ENCODE results near the gene SPDYE4.

Gene SPDYE4

DNA sequence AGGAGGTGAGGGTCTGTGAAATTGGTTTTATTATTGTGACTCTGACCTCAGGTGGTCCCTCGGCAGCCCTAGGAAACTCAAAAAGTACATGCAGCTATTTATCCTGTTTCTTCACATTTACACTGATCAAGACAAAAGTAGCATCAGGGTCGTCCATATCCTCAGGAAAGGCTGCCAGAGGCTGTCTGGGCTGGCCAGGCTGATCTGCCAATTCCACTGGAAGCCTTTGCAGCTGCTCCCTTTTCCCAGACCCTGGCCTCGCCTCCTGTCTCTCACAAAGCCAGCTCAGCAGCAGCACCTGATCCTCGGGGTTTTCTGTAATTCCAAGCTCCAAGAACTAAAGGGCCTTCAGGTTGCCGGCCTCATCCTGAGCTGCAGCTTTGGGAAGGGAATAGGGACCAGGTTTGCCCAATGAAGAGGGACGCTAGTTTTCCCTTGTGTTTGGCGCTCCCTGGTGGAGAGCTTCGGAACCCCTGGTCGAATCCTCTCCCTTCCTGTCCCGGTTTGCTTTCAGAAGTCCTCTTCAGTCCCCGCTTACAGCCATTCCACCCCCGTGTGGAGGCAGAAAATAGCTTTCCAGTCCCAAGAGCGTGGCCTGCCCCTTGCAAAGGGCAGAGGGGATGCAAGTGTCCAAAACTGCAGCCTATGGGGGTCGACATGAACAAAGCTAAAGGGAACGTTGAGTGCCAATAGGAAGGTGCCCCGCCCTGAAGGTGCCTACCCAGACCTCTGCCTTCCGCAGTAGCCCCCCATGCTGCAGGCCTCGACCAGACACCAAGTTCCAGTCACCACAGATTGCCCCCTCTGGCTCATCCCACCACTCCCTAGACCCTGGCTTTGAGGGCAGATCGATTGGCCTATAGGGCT is 27.4 kb upstream of the SPDYE4 start:
- peak; percentile 29 for DNase-seq (ENCODE audit: low spot score)

DNA sequence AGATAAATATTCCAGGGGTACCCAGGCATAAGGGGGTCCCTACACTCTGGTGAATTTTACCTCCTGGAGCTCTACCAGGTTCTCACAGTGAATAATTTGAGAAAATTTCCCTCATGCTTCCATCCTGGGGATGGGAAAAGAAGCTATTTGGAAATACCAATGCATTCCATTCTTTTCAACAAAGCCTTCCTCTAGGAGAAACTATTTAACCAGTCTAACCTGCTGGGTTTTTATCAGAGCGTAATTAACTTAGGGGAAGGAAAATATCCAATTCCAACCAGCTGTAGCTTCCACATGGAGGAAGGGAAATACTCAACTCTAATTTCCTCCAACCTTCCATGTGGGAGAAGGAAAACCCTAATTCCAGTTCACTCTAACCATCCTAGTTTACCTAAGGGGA is 23.8 kb upstream of the SPDYE4 start:
- no peak for DNase-seq (ENCODE audit: low spot score)

DNA sequence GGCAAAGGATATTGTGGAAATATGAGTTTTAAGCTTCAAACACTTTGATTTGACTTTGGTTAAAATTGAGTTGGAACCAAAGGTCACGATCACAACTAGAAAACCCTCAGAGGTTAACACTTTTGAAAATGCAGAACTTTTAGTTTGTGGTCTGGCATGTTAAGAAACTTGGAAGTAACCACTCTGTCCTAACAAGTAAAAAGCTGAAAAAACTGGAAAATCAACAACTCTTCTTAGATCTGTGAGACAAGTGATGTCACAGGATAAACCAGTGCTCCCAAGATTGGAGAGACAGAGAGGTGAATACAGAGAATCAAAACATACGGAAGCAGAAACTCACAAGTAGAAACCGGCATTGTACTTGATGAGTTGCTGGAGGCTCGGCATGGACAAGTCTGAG is 23.4 kb upstream of the SPDYE4 start:
- no peak for DNase-seq (ENCODE audit: low spot score)

DNA sequence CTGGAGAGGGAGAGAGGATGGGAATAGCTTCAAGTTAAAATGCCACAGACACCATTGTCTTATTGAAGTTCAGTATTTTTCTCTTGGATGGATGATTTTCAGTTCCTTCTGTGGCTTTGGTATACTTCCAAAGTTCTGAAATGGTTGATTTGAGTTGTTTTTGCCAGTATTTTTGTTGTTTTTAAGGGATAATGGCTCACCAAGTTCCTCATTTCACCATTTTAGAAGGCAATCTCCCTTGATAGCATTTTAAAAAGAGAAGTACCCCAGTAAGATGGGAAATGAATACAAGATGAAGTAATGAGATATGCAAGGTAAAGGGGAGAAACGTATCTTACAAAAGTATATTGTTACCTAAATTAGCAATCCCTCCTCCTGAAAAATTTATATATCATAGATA is 18.5 kb upstream of the SPDYE4 start:
- DNase-seq (ENCODE audit: low spot score): no peak

DNA sequence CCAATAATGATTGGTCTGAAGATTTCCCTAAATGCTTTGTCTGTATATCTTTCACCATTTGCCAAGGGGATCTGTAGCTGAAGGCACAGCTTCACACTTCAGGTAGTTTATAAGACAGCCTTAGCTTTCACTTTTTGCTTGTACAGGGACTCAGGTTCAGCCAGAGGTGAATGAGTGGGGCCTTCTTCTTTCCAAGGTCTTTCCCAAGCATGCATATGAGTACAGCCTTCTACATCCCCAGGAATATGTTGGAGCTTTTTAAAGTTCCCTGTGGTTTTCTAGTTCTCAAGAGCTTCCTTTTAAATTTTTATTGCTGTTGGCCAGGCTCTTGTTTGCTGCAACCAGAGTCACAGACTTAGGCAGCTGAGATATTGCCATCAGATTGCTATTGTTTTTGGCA is 17.9 kb upstream of the SPDYE4 start:
- no peak for DNase-seq (ENCODE audit: low spot score)

DNA sequence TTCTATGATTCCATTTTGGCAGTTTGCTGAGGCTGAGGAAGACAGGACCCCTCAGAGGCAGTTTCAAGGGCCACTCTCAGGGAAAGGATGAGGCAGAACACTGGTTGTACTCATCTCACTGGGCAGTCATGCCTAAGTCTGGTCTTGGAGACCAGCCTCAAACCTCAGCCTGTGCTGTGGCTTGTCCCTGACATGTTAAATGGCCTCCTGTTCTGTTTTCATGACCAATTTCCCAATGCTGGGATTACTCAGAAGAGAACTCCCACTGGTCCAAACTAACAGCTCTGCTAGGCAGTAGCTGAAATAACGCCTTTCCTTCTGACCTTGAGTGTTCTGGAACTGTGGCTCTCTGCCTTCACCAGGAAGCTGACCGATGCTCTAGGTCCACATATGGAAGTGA is 8.4 kb upstream of the SPDYE4 start:
- DNase-seq (ENCODE audit: low spot score): no peak

DNA sequence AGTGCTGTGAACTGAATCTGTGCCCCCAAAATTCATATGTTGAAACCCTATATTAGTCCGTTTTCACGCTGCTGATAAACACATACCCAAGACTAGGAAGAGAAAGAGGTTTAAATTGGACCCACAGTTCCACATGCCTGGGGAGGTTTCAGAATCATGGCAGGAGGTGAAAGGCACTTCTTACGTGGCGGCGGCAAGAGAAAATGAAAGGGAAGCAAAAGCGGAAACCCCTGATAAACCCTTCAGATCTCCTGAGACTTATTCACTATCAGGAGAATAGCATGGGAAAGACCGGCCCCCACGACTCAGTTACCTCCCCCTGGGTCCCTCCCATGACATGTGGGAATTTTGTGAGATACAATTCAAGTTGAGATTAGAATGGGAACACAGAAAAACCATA is 3.7 kb upstream of the SPDYE4 start:
- DNase-seq (ENCODE audit: low spot score): no peak

DNA sequence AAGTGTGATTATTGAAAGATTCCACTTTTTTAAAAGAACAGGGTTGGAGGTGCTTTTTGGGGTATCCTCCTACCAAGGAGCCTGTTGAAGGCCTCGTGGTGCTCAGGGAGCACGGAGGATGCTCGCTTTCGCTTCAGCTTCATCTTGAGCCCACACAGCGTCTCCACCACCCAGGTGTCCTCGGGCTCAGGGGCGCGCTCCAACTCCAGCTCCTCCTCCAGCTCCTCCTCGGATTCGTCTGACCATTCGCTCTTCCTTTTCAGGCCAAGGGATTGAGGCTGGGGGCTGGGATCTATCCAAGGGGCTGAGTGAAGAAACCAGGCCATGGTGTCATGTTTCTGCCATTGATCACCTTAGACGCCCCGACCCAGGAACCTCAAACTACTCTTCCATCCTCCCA is 1.2 kb downstream of the SPDYE4 start:
- DNase-seq (ENCODE audit: low spot score): no peak

DNA sequence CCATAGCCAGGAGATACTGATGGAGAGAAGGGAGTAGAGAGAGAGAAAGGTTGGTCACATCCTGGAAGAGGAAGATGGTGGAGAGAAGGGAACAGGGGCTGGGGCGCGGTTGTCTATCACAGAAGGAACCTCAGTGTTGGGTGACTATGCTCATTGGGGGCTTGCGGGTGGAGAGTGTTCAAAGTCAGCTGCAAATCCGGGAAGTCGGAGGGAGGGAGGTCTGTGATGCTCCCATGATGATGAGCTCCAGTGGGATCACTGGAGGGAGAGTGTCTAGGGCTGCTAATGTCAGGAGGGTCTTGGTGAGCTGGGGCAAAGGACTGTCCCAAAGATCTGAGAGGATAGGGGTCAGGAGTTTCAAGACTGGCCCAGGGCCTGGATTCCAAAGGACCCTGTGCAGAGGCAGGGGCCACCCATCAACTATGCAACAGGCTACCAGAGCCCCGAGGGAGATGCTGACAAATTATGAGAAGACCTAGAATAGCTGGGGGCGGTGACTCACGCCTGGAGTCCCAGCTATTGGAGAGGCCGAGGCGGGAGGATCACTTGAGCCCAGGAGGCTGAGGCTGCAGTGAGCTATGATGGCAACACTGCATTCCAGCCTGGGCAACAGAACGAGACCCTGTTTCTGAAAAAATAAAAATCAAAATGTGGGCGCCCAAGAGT is 2.6 kb downstream of the SPDYE4 start:
- no peak for DNase-seq (ENCODE audit: low spot score)

DNA sequence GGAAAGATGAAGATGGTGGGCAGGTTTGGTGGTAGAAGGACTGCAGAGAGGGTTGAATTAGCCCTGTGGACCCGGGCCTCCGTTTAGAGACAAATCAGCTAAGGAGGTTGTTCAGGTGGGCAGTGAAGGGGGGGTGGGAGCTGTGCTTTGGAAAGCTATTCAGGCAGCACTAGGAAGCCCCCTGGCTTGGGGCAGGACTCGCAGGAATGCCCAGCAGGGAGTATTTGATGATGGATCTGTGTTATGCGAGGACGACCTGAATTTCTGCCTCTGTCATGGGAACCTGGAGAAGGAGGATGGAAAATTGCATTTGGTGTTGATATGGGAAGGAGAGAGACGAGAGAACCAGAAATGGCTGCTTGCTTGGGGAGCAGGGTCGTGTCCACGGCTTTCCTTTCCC is 3.5 kb downstream of the SPDYE4 start:
- no peak for DNase-seq (ENCODE audit: low spot score)

DNA sequence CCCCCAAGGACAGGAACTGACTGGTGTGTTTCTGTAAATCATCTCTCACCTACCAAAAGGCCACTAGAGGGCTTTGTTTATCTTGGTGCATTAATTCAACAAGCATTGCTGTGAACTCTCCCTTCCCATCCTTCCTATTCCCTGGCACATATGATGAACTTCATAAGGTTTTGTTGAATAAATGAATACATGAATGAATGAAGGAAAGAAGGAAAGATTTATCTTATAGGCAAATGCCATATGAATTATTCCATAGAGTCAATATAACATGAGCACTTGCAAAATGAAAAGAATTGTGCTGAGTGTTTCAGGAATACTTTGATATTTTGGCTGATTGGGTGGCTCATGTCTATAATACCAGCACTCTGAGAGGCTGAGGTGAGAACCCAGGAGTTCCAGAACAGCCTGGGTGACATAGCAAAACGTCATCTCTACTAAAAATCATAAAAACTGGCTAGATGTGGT is 4.3 kb downstream of the SPDYE4 start:
- DNase-seq (ENCODE audit: low spot score): no peak

DNA sequence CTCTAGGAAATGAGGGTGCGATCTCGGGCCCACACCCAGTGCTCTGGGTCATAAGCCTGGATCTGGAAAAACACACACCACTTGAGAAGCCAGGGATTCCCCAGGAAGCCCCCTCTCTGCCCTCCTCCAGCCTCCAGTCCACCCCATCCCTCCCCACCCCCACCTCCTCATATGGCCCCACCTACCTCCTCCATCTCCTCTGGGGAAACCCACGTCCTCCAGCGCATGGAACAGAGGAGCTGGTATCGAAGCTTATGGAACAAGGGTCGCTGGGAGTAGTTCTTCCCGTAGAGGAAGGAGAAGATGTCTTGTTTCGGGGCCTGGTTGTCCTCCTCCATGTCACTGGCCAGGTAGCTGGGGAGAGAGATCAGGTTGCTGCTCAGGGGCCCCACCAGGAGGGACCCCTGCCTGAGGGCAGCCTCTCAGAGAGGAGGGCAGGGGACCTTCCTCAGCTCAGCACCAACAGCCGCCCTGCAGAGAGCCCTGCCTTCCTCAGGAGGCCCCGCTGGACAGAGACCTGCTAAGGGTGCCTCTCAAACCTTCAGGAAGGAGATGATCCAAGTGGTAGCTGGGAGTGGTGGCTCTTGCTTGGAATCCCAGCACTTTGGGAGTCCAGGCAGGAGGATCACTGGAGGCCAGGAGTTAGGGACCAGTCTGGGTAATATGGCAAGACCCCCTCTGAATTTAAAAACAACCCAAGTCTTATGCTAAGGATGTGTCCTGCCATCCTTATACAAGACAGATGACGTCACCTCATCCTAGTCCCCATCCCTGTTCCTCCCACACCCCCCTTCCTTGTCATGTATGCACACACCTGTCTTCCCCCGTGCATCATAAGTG is 5.0 kb downstream of the SPDYE4 start:
- DNase-seq (ENCODE audit: low spot score): no peak

DNA sequence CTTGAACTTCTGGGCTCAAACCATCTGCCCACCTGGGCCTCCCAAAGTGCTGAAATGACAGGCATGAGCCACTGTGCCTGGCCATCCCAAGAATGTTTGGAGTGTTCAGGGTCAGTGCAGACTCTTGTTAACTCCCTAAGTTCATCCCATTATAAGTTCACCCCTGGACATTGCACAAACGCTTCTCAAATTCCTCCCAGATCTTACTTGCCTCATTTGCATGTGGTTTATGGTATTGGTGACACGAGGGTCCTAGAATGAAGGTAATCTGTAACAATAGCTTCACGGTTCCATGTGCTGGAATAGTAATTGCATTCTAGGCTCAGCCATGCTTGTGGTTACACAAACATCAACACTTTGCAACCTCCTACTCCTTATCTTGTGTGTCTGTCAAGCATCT is 8.7 kb downstream of the SPDYE4 start:
- no peak for DNase-seq (ENCODE audit: low spot score)

DNA sequence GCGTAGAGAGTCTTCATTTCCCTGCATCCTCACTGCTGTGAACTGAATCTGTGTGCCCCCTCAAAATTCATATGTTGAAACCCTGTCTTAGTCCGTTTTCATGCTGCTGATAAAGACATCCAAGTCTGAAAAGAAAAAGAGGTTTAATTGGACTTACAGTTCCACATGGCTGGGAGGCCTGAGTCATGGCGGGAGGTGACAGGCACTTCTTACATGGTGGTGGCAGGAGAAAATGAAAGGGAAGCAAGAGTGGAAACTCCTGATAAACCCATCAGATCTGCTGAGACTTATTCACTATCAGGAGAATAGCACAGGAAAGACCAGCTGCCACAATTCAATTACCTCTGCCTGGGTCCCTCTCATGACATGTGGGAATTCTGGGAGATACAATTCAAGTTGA is 10.6 kb downstream of the SPDYE4 start:
- no peak for DNase-seq (ENCODE audit: low spot score)

DNA sequence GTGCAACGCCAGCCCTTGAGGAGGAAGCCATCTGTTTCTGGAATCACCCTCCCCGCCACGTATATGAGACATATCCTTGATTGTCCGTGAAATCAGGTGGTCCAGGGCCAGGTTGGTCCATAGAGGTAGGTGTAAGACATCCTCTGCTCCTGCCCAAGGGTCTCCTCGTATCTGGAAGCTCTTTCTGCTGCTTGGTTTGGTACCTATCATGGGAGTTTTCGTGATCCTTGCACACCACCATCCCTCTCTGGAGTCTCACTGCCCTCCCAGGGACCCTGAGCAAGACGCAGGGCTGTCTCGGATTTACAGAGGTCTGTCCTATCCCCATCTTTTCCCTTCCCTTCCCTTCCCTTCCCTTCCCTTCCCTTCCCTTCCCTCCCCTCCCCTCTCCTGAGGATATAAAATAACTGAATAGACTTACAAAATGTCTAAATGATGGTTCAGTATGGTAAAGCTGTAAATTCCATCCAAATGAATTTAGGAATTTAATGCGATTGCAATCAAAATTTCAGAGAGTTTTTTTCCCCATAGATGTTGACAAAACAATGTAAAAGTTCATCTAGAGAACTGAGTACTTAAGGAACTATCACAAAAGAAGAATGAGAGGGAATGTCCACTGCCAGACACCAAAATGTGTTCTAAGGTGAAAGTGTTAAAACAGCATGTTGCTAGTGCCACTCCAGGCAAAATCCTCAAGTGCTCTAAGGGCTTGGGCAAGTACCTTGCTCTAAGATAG is 11.7 kb downstream of the SPDYE4 start:
- DNase-seq (ENCODE audit: low spot score): no peak

DNA sequence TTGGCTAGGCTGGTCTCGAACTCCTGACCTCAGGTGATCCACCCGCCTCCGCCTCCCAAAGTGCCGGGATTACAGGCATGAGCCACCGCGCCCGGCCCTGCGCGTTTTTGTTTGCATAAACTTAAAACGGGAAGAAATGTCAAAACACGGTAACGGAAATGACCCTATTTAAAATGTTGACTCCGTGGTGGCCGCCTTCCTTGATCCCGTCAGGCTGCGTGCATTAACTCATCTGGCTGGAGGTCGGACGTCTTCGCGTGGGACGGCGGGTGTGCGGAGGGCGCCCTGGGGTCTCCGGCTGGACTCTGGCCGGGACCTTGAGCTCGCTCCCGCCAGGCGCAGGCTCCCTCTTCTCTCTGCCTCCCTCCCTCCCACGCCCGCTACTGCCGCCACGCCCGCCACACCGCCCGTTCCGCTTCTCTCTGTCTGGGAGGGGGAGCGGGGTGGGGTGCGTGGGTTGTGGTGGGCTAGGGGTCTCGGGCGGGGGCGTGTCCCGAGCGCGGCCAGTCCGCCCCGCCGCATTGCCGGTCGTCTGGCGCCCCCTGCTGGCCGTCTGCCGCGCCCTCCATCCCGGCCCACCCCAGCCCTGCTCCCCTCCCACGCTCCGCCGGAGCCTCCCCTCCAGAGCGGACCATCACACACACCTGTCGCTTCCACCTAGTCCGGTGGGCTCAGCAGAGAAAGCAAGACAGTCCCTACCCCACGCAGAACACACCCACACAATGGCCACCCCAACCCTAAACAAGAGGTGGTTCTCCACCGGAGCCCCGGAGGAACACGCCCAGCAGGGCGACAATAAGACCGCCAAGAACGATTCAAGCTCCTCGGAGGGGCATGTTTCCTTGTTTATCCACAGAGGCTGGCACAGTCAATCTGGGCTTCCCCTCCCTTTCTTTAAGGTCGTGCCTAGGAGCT is 12.5 kb downstream of the SPDYE4 start:
- DNase-seq (ENCODE audit: low spot score): peak; percentile 66

DNA sequence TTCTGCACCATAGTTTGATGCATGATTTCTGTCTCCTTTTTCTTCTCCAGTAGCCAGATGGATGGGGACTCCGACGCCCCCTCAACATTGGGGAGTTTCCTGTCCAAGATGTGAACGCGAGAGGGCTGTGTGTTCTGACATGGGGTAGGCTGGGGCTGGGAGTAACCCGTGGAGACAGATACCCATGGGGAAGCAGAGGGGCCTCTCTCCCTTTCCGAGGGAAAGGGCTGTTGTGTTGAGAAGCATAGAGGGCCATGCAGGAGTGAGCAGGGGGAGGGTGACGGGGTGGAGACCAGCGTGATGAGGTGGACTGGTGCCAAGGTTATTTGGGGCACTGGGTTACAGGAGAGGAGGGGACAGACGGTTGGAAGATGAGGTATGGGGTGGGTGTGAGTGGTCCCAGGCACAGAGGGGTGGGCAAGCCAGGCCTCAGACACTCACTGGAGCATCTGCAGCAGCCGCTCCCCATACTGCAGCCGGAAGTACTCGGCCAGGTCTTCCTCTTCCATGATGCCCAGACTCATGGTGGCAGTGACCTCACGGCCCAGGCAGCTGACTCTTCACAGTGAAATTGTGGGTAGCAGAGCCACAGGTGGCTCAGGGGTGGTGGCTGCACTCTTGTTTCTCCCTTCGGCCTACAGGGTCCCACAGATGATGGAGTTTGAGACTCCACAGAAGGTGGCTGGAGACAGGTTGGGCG is 14.1 kb downstream of the SPDYE4 start:
- DNase-seq (ENCODE audit: low spot score): no peak

DNA sequence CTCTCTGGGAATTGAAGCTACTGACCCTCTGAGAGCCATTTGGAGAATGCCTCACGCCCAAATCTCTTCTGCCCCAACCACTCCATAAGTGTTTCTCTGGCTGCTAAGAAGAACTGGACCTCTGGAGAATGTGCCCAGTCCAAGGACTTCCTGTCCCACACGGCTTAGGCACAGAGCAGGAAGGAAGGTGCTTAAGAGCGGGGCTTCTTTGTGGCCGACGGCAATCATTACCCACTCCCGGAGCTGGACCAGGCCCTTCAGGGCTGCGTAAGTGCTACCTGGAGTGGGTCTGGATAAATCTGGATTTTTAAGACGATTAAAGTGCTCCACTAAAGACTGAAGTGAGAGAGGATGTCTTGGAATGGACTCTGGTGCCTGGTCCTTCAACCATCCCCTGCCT is 15.5 kb downstream of the SPDYE4 start:
- DNase-seq (ENCODE audit: low spot score): no peak

DNA sequence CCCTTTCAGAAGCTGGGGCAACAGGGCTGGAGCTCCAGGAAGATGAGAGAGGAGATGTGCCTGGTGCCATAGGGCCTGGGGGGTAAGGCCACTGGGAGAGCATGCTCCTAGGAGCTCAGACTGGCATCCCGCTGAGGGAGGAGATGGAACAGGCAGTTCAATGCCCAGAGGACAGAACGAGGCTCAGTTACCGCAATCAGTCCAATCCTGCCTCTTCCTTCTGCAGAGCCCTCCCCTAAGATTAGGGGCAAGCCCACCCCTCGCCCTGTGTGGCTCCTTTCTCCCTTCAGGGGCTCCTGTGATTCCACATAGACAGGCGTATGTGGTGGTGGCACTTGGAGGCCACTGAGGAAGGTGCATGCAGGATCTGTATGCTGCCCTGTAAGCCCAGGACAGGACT is 16.1 kb downstream of the SPDYE4 start:
- no peak for DNase-seq (ENCODE audit: low spot score)

DNA sequence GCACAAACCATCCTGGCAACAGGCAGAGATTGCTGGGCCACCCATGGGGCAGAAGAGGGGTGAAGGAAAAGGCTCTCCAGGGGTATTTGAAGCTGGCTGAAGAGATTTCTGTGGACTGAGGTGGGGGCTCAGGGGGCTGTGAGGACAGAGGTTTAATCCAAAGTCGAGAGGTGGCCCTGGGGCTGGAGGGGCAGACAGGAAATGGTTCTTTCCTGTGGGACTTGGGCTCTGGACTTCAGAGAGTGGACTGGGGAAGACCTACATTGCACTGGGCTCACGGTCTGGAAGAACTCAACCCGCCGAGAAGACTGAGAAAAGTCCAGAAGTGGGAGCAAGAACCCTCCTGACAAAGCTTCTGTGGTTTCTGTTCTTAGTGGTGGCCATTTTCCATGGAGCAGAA is 16.6 kb downstream of the SPDYE4 start:
- no peak for DNase-seq (ENCODE audit: low spot score)
